ENCODE measurements around the gene OSBPL2.

DNA sequence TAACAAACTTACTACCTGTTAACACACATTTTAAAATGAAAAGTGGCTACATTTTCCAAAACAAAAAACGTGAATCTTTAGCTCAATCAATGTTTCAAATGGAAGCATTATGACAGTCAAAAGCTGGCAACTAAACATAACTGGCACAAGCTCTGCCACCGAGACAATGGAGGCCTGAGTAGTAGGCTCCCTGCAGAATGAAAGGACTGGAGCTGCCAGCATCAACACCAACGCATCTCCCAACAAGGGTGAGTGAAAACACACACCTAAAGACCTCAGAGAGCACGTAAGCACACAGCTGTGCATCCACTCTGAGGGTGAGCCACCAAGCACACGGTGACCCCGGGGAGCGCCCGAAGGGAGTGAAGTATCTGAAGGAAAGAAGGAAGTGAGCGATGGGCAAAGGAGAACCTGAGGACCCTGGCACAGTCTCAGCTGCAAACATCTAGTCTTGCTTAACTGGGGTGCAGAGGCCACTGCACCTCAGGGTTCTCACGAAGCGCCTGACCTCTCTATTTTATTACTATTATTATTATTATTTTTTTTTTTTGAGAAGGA is 62.9 kb downstream of the OSBPL2 start:
- TF ChIP-seq CTCF (IDR thresholded peaks at IDR 0.05): no peak
- TF ChIP-seq EZH2 (IDR thresholded peaks at IDR 0.05; ENCODE audit: borderline replicate concordance, insufficient read depth, low read depth, low read length, poor library complexity, severe bottlenecking): no peak
